Neural cell (in vitro differentiated cells): ENCODE data around the gene GPRIN1.

Experiments
- CTCF ChIP-seq: fragments of 450-650 bp; IDR thresholded peaks from 2 replicates; pipeline ENCODE4 v1.5.1; 2014; ENCODE audit warnings: antibody characterized with exemption, mild to moderate bottlenecking, moderate library complexity; ENCODE audit not compliant: poor library complexity, severe bottlenecking
- POLR2AphosphoS5 ChIP-seq: IDR thresholded peaks from 2 replicates; pipeline ENCODE4 v1.6.1; 2012
- RAD21 ChIP-seq: fragments of 450-650 bp; conservative IDR thresholded peaks from 2 replicates; pipeline ENCODE4 v1.6.1; 2014; ENCODE audit warnings: antibody characterized with exemption, mild to moderate bottlenecking, moderate library complexity
- TAF1 ChIP-seq: IDR thresholded peaks from 2 replicates; pipeline ENCODE4 v1.6.1; 2012; ENCODE audit warnings: low read depth

GRCh38 chr5:176654856-176655255 is 44.9 kb upstream of the GPRIN1 start:
- TF ChIP-seq POLR2AphosphoS5 (no peak), CTCF (no peak), TAF1 (no peak), RAD21 (no peak)
